Esophagus squamous epithelium (tissue), 4 donors: ENCODE data around the gene TSPAN5.

Experiments used
- CTCF ChIP-seq, 6 experiments: fragments of 450-650 bp in 4 of 6; fragments of 200-600 bp in 2 of 6; sonication (generic) in 2 of 6; IDR thresholded peaks; one replicate each; pipeline ENCODE4 v1.5.1; 2016 to 2019; ENCODE audit warnings: antibody characterized with exemption in 6 of 6, mild to moderate bottlenecking in 4 of 6, moderate library complexity in 4 of 6
- POLR2A ChIP-seq, 4 donors: fragments of 450-650 bp; IDR thresholded peaks; one replicate each; pipeline ENCODE4 v1.6.1; 2017; ENCODE audit warnings: antibody characterized with exemption in 4 of 4, mild to moderate bottlenecking in 4 of 4, moderate library complexity in 3 of 4

GRCh38 chr4:98625920-98626319 lies 32.5 kb downstream of the TSPAN5 start:
- no peak for TF ChIP-seq POLR2A (IDR thresholded peaks at IDR 0.05)
- TF ChIP-seq CTCF (IDR thresholded peaks at IDR 0.05): no peak
